ENCODE measurements around the gene DMRTA2.

The DMRTA2 gene

DNA sequence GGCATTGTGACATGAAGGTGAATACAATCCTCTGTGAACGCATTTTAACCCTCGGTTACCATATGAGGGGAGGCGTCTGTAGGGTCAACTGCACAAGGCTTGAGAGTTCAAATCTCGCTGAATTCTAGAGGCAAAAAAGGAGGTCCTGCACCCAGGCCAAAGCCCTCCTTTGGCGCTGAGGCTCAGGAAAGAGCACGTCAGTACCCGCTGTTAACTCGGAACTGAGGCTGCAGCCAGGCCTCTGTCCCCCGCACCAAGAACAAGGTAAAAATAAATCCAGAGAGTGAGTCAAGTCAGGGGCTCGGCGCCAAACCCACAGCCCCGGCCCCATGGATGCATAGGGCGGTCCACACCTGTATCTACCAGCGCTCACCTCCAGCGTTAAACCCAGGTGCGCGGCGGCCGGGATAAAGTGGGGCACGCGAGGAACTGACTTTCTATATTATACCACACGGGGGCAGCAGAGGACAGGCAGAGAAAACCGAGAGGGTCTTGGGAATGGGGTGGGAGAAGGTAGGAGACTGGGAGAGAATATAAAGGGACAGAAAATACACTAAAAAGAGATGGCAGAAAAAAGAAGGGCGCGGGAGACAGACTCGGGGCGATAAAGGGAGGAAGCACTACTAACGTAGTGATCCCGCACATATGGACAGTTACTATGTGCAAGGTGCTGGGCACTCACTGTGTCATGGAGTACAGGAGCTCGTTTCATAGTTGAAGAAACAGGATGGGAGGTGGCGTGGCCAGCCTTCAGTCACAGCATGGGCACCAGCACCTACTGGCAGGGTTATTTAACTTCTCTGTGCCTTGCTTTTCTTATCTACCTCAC lies 54.9 kb downstream of the DMRTA2 start:
- no peak for TF ChIP-seq GABPA (IDR thresholded peaks at IDR 0.05; ENCODE audit: low read depth)
- TF ChIP-seq, protein P1, sequence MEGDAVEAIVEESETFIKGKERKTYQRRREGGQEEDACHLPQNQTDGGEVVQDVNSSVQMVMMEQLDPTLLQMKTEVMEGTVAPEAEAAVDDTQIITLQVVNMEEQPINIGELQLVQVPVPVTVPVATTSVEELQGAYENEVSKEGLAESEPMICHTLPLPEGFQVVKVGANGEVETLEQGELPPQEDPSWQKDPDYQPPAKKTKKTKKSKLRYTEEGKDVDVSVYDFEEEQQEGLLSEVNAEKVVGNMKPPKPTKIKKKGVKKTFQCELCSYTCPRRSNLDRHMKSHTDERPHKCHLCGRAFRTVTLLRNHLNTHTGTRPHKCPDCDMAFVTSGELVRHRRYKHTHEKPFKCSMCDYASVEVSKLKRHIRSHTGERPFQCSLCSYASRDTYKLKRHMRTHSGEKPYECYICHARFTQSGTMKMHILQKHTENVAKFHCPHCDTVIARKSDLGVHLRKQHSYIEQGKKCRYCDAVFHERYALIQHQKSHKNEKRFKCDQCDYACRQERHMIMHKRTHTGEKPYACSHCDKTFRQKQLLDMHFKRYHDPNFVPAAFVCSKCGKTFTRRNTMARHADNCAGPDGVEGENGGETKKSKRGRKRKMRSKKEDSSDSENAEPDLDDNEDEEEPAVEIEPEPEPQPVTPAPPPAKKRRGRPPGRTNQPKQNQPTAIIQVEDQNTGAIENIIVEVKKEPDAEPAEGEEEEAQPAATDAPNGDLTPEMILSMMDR (IDR thresholded peaks at IDR 0.05; ENCODE audit: insufficient read depth, low read length): no peak
- TF ChIP-seq, protein P2, sequence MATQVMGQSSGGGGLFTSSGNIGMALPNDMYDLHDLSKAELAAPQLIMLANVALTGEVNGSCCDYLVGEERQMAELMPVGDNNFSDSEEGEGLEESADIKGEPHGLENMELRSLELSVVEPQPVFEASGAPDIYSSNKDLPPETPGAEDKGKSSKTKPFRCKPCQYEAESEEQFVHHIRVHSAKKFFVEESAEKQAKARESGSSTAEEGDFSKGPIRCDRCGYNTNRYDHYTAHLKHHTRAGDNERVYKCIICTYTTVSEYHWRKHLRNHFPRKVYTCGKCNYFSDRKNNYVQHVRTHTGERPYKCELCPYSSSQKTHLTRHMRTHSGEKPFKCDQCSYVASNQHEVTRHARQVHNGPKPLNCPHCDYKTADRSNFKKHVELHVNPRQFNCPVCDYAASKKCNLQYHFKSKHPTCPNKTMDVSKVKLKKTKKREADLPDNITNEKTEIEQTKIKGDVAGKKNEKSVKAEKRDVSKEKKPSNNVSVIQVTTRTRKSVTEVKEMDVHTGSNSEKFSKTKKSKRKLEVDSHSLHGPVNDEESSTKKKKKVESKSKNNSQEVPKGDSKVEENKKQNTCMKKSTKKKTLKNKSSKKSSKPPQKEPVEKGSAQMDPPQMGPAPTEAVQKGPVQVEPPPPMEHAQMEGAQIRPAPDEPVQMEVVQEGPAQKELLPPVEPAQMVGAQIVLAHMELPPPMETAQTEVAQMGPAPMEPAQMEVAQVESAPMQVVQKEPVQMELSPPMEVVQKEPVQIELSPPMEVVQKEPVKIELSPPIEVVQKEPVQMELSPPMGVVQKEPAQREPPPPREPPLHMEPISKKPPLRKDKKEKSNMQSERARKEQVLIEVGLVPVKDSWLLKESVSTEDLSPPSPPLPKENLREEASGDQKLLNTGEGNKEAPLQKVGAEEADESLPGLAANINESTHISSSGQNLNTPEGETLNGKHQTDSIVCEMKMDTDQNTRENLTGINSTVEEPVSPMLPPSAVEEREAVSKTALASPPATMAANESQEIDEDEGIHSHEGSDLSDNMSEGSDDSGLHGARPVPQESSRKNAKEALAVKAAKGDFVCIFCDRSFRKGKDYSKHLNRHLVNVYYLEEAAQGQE (IDR thresholded peaks at IDR 0.05; ENCODE audit: insufficient replicate concordance, low read depth): no peak
- TF ChIP-seq SPI1 (IDR thresholded peaks at IDR 0.05; ENCODE audit: borderline replicate concordance, low read depth): no peak
- no peak for TF ChIP-seq POLR2AphosphoS5 (IDR thresholded peaks at IDR 0.05; ENCODE audit: low read depth)
- DNase-seq (ENCODE audit: low read depth in 1 of 2, low spot score in 1 of 2): no peak
- H3K27ac ChIP-seq (replicated peaks): no peak overlapping the region
- no peaks in the 10 kb centered on the region for H3K27me3 ChIP-seq (ENCODE audit: insufficient read depth, poor library complexity, severe bottlenecking)
- H3K4me3 ChIP-seq (replicated peaks; ENCODE audit: insufficient read depth, low read length): no peak overlapping the region
